HL-60 (cell line): ENCODE results near the gene TDRD1.

ENCODE experiments used
- DNase-seq, 2 experiments: peaks; one replicate each; pipeline ENCODE4 v3.0.0-alpha.2; 2010 to 2020; ENCODE audit warnings: low read depth in 1 of 2, low spot score in 1 of 2
- H3K27ac ChIP-seq: fragments of 250-450 bp; sonication (Bioruptor Pico); replicated peaks from 2 replicates; pipeline ENCODE4 v1.5.1; 2020; ENCODE audit warnings: mild to moderate bottlenecking, moderate library complexity
- H3K27me3 ChIP-seq: fragments of 250-450 bp; sonication (Bioruptor Pico); 2 replicates; pipeline ENCODE4 v1.5.1; 2021; ENCODE audit warnings: mild to moderate bottlenecking, moderate library complexity; ENCODE audit not compliant: insufficient read depth, poor library complexity, severe bottlenecking
- H3K4me3 ChIP-seq: replicated peaks from 2 replicates; pipeline ENCODE4 v1.5.1; 2011; ENCODE audit warnings: mild to moderate bottlenecking, control low read depth, low read length; ENCODE audit not compliant: insufficient read depth
- GABPA ChIP-seq: IDR thresholded peaks from 2 replicates; pipeline ENCODE4 v1.6.1; 2012; ENCODE audit warnings: low read depth
- POLR2AphosphoS5 ChIP-seq: IDR thresholded peaks from 2 replicates; pipeline ENCODE4 v1.6.1; 2012; ENCODE audit warnings: low read depth
- REST ChIP-seq: IDR thresholded peaks from 2 replicates; pipeline ENCODE4 v1.6.1; 2012; ENCODE audit warnings: low read depth; ENCODE audit not compliant: insufficient replicate concordance
- SPI1 ChIP-seq: IDR thresholded peaks from 2 replicates; pipeline ENCODE4 v1.6.1; 2012; ENCODE audit warnings: low read depth, mild to moderate bottlenecking, borderline replicate concordance
- TF ChIP-seq, protein P1 (sequence below): IDR thresholded peaks from one replicate; pipeline ENCODE4 v1.5.1; 2011; ENCODE audit warnings: low read length, control low read depth, inconsistent platforms; ENCODE audit not compliant: insufficient read depth

TDRD1 gene

DNA sequence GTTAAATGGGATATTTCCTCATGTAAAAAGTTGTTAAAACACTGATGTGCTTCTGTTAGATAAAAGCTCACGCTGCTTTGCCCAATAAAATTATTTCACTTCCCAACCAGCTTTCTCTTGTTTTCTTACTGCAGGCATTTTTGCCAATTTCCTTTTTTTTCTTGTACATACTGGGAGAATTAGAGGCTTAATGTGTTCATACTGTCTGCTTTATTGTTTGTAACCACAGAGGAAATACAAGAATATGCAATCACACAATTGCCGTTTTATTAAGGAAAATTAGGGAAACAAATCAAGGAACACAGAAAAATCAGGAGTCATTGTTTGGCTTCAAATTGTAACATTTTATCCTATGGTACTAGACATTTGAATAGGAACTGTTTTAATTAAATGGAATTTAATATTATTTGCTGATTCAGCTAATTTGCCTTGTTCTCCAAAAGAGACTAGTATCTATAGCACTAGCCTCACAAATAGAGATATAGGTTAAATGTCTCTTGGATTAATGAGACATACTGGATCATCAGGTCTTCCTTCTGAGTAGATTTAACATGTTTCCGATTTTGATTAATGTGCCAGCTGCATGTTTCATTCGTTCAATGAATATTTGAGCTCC, 53.5 kb downstream of the TDRD1 start:
- TF ChIP-seq REST, result no peak
- TF ChIP-seq SPI1, result no peak
- TF ChIP-seq POLR2AphosphoS5, result no peak
- TF ChIP-seq, protein P1, sequence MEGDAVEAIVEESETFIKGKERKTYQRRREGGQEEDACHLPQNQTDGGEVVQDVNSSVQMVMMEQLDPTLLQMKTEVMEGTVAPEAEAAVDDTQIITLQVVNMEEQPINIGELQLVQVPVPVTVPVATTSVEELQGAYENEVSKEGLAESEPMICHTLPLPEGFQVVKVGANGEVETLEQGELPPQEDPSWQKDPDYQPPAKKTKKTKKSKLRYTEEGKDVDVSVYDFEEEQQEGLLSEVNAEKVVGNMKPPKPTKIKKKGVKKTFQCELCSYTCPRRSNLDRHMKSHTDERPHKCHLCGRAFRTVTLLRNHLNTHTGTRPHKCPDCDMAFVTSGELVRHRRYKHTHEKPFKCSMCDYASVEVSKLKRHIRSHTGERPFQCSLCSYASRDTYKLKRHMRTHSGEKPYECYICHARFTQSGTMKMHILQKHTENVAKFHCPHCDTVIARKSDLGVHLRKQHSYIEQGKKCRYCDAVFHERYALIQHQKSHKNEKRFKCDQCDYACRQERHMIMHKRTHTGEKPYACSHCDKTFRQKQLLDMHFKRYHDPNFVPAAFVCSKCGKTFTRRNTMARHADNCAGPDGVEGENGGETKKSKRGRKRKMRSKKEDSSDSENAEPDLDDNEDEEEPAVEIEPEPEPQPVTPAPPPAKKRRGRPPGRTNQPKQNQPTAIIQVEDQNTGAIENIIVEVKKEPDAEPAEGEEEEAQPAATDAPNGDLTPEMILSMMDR, result no peak
- no peak for TF ChIP-seq GABPA
- DNase-seq, result no peak
- Histone ChIP-seq H3K27ac (no peak overlapping the region), H3K27me3 (no peaks in the 10 kb centered on the region), H3K4me3 (no peak overlapping the region)

GRCh38 chr10:114233482-114233881, 54.3 kb downstream of the TDRD1 start:
- DNase-seq, result no peak
- no peak overlapping the region for H3K27ac ChIP-seq
- H3K27me3 ChIP-seq, result peaks cover 6% of the 10 kb centered on the region
- H3K4me3 ChIP-seq, result no peak overlapping the region
- TF ChIP-seq, protein P1, result no peak
- TF ChIP-seq SPI1 (no peak), REST (no peak), POLR2AphosphoS5 (no peak), GABPA (no peak)

DNA sequence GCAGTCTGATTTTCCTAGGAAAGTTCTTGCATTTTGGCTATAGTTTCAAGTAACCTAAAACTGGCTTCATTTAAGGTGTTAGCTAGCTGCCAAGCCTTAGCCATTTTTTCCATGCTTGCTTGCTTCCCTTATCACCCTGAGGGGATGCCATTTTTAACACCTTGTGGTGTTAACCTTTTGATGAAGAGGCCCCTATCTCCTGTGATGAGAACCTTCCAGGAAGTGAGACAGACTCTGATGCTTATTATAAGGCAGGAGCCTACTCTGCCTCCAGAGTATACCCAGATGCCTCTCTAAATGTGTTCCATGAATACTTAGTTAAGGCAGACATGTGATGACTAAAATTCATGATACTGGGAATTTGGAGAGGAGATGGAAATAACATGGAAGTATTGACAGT, 55.0 kb downstream of the TDRD1 start:
- TF ChIP-seq, protein P1, result no peak
- no peak for TF ChIP-seq GABPA
- TF ChIP-seq POLR2AphosphoS5, result no peak
- no peak for TF ChIP-seq SPI1
- TF ChIP-seq REST, result no peak
- H3K27me3 ChIP-seq, result peaks cover 10% of the 10 kb centered on the region
- H3K27ac ChIP-seq, result no peak overlapping the region
- H3K4me3 ChIP-seq, result no peak overlapping the region
- DNase-seq, result no peak
